IMR-90 (cell line): Measurements from ENCODE around the gene ROBO2. TPM values are rescaled to one million over a fixed set of nuclear protein-coding genes. Genes with fewer than 3 reads are reported as not detected.

ENCODE experiments used
- ATAC-seq: fragments of 200-7000 bp; cut with Tn5 transposase; 2 replicates; pipeline ENCODE4 v1.9.1; 2020; ENCODE audit warnings: low read depth, mild to moderate bottlenecking, moderate library complexity
- BruUV-seq: library from RNA; stranded (reverse); fragments of 400-500 nt; replicated peaks from 2 replicates; lab custom pipeline; 2021; lab: Mats Ljungman, UMichigan
- CTCF ChIA-PET: fragments of 300-600 bp; formaldehyde crosslinking; extraction: SDS; loops from one replicate; lab custom pipeline; 2021; ENCODE audit warnings: antibody characterized with exemption; lab: Yijun Ruan, JAX
- POLR2A ChIA-PET: fragments of 300-600 bp; sonication (Branson Sonifier 250); formaldehyde crosslinking; loops from one replicate; lab custom pipeline; 2022; ENCODE audit warnings: antibody characterized with exemption; ENCODE audit not compliant: unreplicated experiment; lab: Charles Lee
- DNase-seq: peaks from one replicate; pipeline ENCODE4 v3.0.0; 2013
- H2AFZ ChIP-seq: replicated peaks from 2 replicates; pipeline ENCODE3; 2013; ENCODE audit warnings: low read length, mild to moderate bottlenecking; ENCODE audit not compliant: poor library complexity
- H2AK5ac ChIP-seq: 2 replicates; pipeline ENCODE4 v1.6.1; 2013; ENCODE audit warnings: low read depth, low read length, inconsistent platforms
- H2AK9ac ChIP-seq: replicated peaks from 2 replicates; pipeline ENCODE3; 2013; ENCODE audit warnings: mild to moderate bottlenecking, low read depth, low read length, moderate library complexity; ENCODE audit not compliant: poor library complexity
- H2BK120ac ChIP-seq: 2 replicates; pipeline ENCODE4 v1.6.1; 2013; ENCODE audit warnings: low read depth, low read length, inconsistent platforms
- H2BK15ac ChIP-seq: 3 replicates; pipeline ENCODE4 v1.6.1; 2013; ENCODE audit warnings: low read depth, low read length, inconsistent platforms
- H2BK20ac ChIP-seq: 2 replicates; pipeline ENCODE4 v1.6.1; 2013; ENCODE audit warnings: low read depth, mild to moderate bottlenecking, inconsistent platforms, low read length, moderate library complexity
- H2BK5ac ChIP-seq: 2 replicates; pipeline ENCODE4 v1.6.1; 2013; ENCODE audit warnings: mild to moderate bottlenecking, low read depth, low read length, inconsistent platforms; ENCODE audit not compliant: poor library complexity, severe bottlenecking
- H3K14ac ChIP-seq: replicated peaks from 2 replicates; pipeline ENCODE4 v1.6.1; 2013; ENCODE audit warnings: low read depth, low read length, inconsistent platforms
- H3K18ac ChIP-seq: 2 replicates; pipeline ENCODE4 v1.6.1; 2013; ENCODE audit warnings: low read depth, low read length, control low read depth
- H3K23ac ChIP-seq: 2 replicates; pipeline ENCODE4 v1.6.1; 2013; ENCODE audit warnings: low read depth, low read length, inconsistent platforms
- H3K27ac ChIP-seq: 2 replicates; pipeline ENCODE4 v1.5.1; 2013; ENCODE audit warnings: mild to moderate bottlenecking, control low read depth, low read length; ENCODE audit not compliant: insufficient read depth
- H3K27me3 ChIP-seq: 2 replicates; pipeline ENCODE4 v1.6.1; 2013; ENCODE audit warnings: low read length; ENCODE audit not compliant: control insufficient read depth, insufficient read depth
- H3K36me3 ChIP-seq: 2 replicates; pipeline ENCODE4 v1.6.1; 2013; ENCODE audit warnings: low read length, mixed read lengths; ENCODE audit not compliant: control insufficient read depth, insufficient read depth
- H3K4ac ChIP-seq: 2 replicates; pipeline ENCODE4 v1.6.1; 2013; ENCODE audit warnings: low read depth, low read length, inconsistent platforms
- H3K4me1 ChIP-seq: 2 replicates; pipeline ENCODE4 v1.6.1; 2013; ENCODE audit warnings: low read length, mixed read lengths; ENCODE audit not compliant: control insufficient read depth, insufficient read depth
- H3K4me2 ChIP-seq: 2 replicates; pipeline ENCODE4 v1.6.1; 2013; ENCODE audit warnings: low read depth, mild to moderate bottlenecking, control low read depth, low read length, moderate library complexity
- H3K4me3 ChIP-seq: 2 replicates; pipeline ENCODE4 v1.5.1; 2013; ENCODE audit warnings: low read depth, mild to moderate bottlenecking, control low read depth, low read length, moderate library complexity; ENCODE audit not compliant: insufficient read depth
- H3K56ac ChIP-seq: 2 replicates; pipeline ENCODE4 v1.6.1; 2013; ENCODE audit warnings: low read length, inconsistent platforms; ENCODE audit not compliant: insufficient read depth; ENCODE audit errors: extremely low read depth
- H3K79me1 ChIP-seq, 2 experiments: 2 replicates each; pipeline ENCODE4 v1.6.1; 2013; ENCODE audit warnings: low read length in 2 of 2, inconsistent platforms in 1 of 2, low read depth in 1 of 2
- H3K9ac ChIP-seq: 2 replicates; pipeline ENCODE4 v1.6.1; 2013; ENCODE audit warnings: low read depth, low read length, control low read depth
- H3K9me1 ChIP-seq: 2 replicates; pipeline ENCODE4 v1.6.1; 2013; ENCODE audit warnings: low read length, inconsistent platforms; ENCODE audit not compliant: insufficient read depth
- H3K9me3 ChIP-seq: 2 replicates; pipeline ENCODE4 v1.6.1; 2013; ENCODE audit warnings: low read length; ENCODE audit not compliant: control insufficient read depth, insufficient read depth
- H4K20me1 ChIP-seq: 2 replicates; pipeline ENCODE4 v1.6.1; 2013; ENCODE audit warnings: low read length, inconsistent platforms; ENCODE audit not compliant: insufficient read depth
- H4K5ac ChIP-seq: 2 replicates; pipeline ENCODE4 v1.6.1; 2013; ENCODE audit warnings: mild to moderate bottlenecking, low read depth, low read length, control low read depth
- H4K8ac ChIP-seq, 2 experiments: 2 replicates each; pipeline ENCODE4 v1.6.1; 2013; ENCODE audit warnings: low read depth in 2 of 2, low read length in 2 of 2, control low read depth in 1 of 2, inconsistent platforms in 1 of 2
- H4K91ac ChIP-seq: 2 replicates; pipeline ENCODE4 v1.6.1; 2013; ENCODE audit warnings: low read depth, low read length, inconsistent platforms; ENCODE audit not compliant: insufficient read depth
- BHLHE40 ChIP-seq: fragments of 150-350 bp; IDR thresholded peaks from 2 replicates; pipeline ENCODE4 v1.6.1; 2016; ENCODE audit warnings: mild to moderate bottlenecking, low read depth, low read length
- CEBPB ChIP-seq: IDR thresholded peaks from 2 replicates; pipeline ENCODE4 v1.6.1; 2012; ENCODE audit warnings: low read depth, low read length, improper control_type of control experiment
- CHD1 ChIP-seq: IDR thresholded peaks from 2 replicates; pipeline ENCODE4 v1.6.1; 2012; ENCODE audit warnings: low read depth, low read length, improper control_type of control experiment
- CTCF ChIP-seq: conservative IDR thresholded peaks from 2 replicates; pipeline ENCODE4 v1.5.1; 2012; ENCODE audit warnings: mild to moderate bottlenecking, low read depth, low read length, improper control_type of control experiment
- FOS ChIP-seq: fragments of 150-350 bp; IDR thresholded peaks from 2 replicates; pipeline ENCODE4 v1.6.1; 2016; ENCODE audit warnings: low read depth, low read length
- MAFK ChIP-seq: IDR thresholded peaks from 2 replicates; pipeline ENCODE4 v1.6.1; 2012; ENCODE audit warnings: low read depth, low read length, improper control_type of control experiment
- MAZ ChIP-seq: IDR thresholded peaks from 2 replicates; pipeline ENCODE4 v1.6.1; 2012; ENCODE audit warnings: low read depth, mild to moderate bottlenecking, low read length, improper control_type of control experiment, moderate library complexity, borderline replicate concordance
- MXI1 ChIP-seq: IDR thresholded peaks from 2 replicates; pipeline ENCODE4 v1.6.1; 2012; ENCODE audit warnings: low read depth, mild to moderate bottlenecking, low read length, moderate library complexity, borderline replicate concordance
- NFE2L2 ChIP-seq: fragments of 150-350 bp; IDR thresholded peaks from 2 replicates; pipeline ENCODE4 v1.6.1; 2016; ENCODE audit warnings: low read depth, mild to moderate bottlenecking, low read length
- POLR2A ChIP-seq: IDR thresholded peaks from 2 replicates; pipeline ENCODE4 v1.6.1; 2012; ENCODE audit warnings: mild to moderate bottlenecking, low read depth, low read length
- RAD21 ChIP-seq: IDR thresholded peaks from 2 replicates; pipeline ENCODE4 v1.6.1; 2012; ENCODE audit warnings: low read length, improper control_type of control experiment
- RCOR1 ChIP-seq: IDR thresholded peaks from 2 replicates; pipeline ENCODE4 v1.6.1; 2012; ENCODE audit warnings: mild to moderate bottlenecking, low read length, improper control_type of control experiment; ENCODE audit not compliant: insufficient replicate concordance
- RFX5 ChIP-seq: IDR thresholded peaks from 2 replicates; pipeline ENCODE4 v1.8.0; 2012; ENCODE audit warnings: low read depth, mild to moderate bottlenecking, low read length, moderate library complexity
- SMC3 ChIP-seq: fragments of 150-350 bp; IDR thresholded peaks from 2 replicates; pipeline ENCODE4 v1.6.1; 2016; ENCODE audit warnings: low read depth, mild to moderate bottlenecking, antibody characterized with exemption, low read length, moderate library complexity
- WGBS, 2 experiments: methylation state at CpG; one replicate each; pipeline versions ENCODE4 v1.1.5 to v1.1.7; 2013; ENCODE audit warnings: missing lambda C conversion rate in 2 of 2; ENCODE audit not compliant: insufficient read length in 1 of 2; ENCODE audit errors: extremely low coverage in 2 of 2; 5-methylcytosine and 5-hydroxymethylcytosine counted together
- dilution Hi-C: fragments of 300-500 bp; cut with HindIII; formaldehyde crosslinking; loops from one replicate; pipeline ENCODE4 v1.14.3; 2018; ENCODE audit warnings: low sequenced_read_pairs; ENCODE audit not compliant: unreplicated experiment
- in situ Hi-C: fragments of 300-500 bp; cut with MboI; formaldehyde crosslinking; loops from 3 replicates; pipeline ENCODE4 v1.14.3; 2019; ENCODE audit warnings: low sequenced_read_pairs, inconsistent platforms, mixed read lengths
- intact Hi-C: fragments of 100-400 bp; cut with micrococcal nuclease; formaldehyde crosslinking; loops from 2 replicates; pipeline ENCODE4 v1.10.0; 2022
- polyA plus RNA-seq, 3 experiments: library from polyadenylated mRNA; depleted of rRNA; stranded (reverse); fragments of >200 nt; gene quantifications; 2 replicates each; pipeline ENCODE4 v1.2.3, GENCODE V29; 2012; ENCODE audit warnings: low replicate concordance in 1 of 3
- total RNA-seq: library from RNA; depleted of rRNA; stranded (reverse); fragments of >200 nt; gene quantifications from 2 replicates; pipeline ENCODE4 v1.2.3, GENCODE V29; 2012
- TF ChIP-seq, protein P1 (sequence below): fragments of 150-350 bp; IDR thresholded peaks from 2 replicates; pipeline ENCODE4 v1.6.1; 2016; ENCODE audit warnings: low read depth, mild to moderate bottlenecking, low read length, moderate library complexity, borderline replicate concordance
- TF ChIP-seq, protein P2 (sequence below): fragments of 150-350 bp; IDR thresholded peaks from 2 replicates; pipeline ENCODE4 v1.6.1; 2017; ENCODE audit warnings: mild to moderate bottlenecking, antibody characterized with exemption, low read length, low read depth

ROBO2 gene
- total and polyA plus RNA-seq, 2 of the 4 experiments (the other 2 are of a cell fraction), result 9.3 to 14.5 TPM

DNA sequence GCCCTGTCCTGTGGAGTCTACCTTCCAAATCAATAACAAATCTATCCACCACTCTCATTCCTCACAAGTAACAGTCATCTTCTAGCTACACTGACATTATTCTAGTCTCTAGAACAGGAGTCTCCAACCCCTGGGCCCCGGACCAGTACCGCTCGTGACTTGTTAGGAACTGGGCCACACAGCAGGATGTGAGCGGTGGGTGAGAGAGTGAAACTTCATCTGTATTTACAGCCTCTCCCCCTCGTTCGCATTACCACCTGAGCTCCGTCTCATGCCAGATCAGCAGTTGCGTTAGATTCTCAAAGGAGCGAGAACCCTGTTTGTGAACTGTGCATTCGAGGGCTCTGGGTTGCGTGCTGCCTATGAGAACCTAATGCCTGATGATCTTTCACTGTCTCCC lies 31.9 kb downstream of the ROBO2 start:
- H2BK20ac ChIP-seq, result no peak overlapping the region
- BruUV-seq, result no TSS peak
- no peak for DNase-seq

More for the DNA sequence above, 31.9 kb downstream of the ROBO2 start:
- Histone ChIP-seq H4K8ac (no peak overlapping the region), H3K4me3 (no peak overlapping the region), H3K14ac (no peak overlapping the region), H2AK5ac (no peak overlapping the region), H3K56ac (no peak overlapping the region), H2AK9ac (no peak overlapping the region), H3K4me1 (no peaks in the 10 kb centered on the region), H3K9ac (no peak overlapping the region), H3K4me2 (no peak overlapping the region), H4K20me1 (no peaks in the 10 kb centered on the region), H3K27ac (no peak overlapping the region), H3K9me1 (no peaks in the 10 kb centered on the region), H2BK120ac (no peak overlapping the region), H3K36me3 (no peaks in the 10 kb centered on the region), H4K5ac (no peak overlapping the region), H4K91ac (no peak overlapping the region), H3K27me3 (no peaks in the 10 kb centered on the region), H2AFZ (no peak overlapping the region), H3K4ac (no peak overlapping the region), H3K79me1 (no peaks in the 10 kb centered on the region), H3K9me3 (no peaks in the 10 kb centered on the region), H3K18ac (no peak overlapping the region), H2BK15ac (no peak overlapping the region), H2BK5ac (no peak overlapping the region), H3K23ac (no peak overlapping the region)
- POLR2A ChIA-PET, result no interaction called here
- no CpG with 5 or more reads among the region's 11 CpGs for WGBS, 2 experiments
- TF ChIP-seq CHD1 (no peak), MAZ (no peak), CEBPB (no peak), RCOR1 (no peak), BHLHE40 (no peak), CTCF (no peak), FOS (no peak), NFE2L2 (no peak), SMC3 (no peak), RFX5 (no peak), RAD21 (no peak), MXI1 (no peak), MAFK (no peak), POLR2A (no peak)
- TF ChIP-seq, protein P1, sequence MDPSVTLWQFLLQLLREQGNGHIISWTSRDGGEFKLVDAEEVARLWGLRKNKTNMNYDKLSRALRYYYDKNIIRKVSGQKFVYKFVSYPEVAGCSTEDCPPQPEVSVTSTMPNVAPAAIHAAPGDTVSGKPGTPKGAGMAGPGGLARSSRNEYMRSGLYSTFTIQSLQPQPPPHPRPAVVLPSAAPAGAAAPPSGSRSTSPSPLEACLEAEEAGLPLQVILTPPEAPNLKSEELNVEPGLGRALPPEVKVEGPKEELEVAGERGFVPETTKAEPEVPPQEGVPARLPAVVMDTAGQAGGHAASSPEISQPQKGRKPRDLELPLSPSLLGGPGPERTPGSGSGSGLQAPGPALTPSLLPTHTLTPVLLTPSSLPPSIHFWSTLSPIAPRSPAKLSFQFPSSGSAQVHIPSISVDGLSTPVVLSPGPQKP, result no peak
- TF ChIP-seq, protein P2, sequence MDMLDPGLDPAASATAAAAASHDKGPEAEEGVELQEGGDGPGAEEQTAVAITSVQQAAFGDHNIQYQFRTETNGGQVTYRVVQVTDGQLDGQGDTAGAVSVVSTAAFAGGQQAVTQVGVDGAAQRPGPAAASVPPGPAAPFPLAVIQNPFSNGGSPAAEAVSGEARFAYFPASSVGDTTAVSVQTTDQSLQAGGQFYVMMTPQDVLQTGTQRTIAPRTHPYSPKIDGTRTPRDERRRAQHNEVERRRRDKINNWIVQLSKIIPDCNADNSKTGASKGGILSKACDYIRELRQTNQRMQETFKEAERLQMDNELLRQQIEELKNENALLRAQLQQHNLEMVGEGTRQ, result no peak
- dilution Hi-C loops, result no loop called here
- CTCF ChIA-PET, result no interaction called here
- no peak for ATAC-seq
- in situ Hi-C loops, result no loop called here
- intact Hi-C loops, result no loop called here
